Hepatocyte (in vitro differentiated cells): ENCODE results near the gene SH2D3C.

Source experiments
- EZH2 ChIP-seq: fragments of 200-600 bp; sonication (generic); IDR thresholded peaks from 2 replicates; pipeline ENCODE4 v1.6.1; 2016; ENCODE audit warnings: antibody characterized with exemption, mild to moderate bottlenecking, borderline replicate concordance
- EZH2phosphoT487 ChIP-seq: fragments of 200-600 bp; sonication (generic); IDR thresholded peaks from one replicate; pipeline ENCODE4 v1.6.1; 2018; ENCODE audit warnings: antibody characterized with exemption, mild to moderate bottlenecking, low read depth, moderate library complexity; ENCODE audit not compliant: unreplicated experiment, severe bottlenecking
- TF ChIP-seq, protein P1 (sequence below): fragments of 200-600 bp; sonication (generic); IDR thresholded peaks from 2 replicates; pipeline ENCODE4 v1.5.1; 2016; ENCODE audit warnings: antibody characterized with exemption, mild to moderate bottlenecking; ENCODE audit not compliant: poor library complexity

DNA sequence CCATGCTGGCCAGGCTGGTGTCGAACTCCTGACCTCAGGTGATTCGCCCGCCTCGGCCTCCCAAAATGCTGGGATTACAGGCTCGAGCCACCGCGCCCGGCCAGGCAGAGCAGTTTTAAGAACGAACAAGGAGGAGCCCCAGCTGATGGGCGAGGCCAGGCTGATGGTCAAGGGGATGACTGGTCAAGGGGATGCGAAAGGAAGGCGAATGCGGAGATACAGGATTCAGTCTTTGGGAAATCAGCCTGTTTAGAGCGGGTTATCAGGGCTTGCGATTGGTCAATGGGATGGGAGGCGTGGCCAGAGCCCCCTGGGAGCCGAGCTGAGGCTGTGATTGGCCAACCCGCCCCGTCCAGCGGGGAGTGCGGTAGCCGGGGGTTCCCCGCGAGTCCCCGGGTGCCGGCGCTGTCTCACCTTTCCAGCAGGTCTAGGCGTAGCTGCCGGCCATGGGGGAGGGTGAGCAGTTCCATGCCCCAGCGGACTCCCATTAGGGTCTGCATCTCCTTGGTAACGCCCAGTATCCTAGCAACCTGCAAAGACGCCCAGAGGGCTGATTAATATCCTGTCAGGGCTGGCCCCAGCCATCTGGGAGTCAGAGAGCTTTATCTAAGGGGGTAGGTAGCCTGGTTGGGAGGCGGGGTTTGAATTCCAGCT, 35.9 kb downstream of the SH2D3C start:
- TF ChIP-seq, protein P1, sequence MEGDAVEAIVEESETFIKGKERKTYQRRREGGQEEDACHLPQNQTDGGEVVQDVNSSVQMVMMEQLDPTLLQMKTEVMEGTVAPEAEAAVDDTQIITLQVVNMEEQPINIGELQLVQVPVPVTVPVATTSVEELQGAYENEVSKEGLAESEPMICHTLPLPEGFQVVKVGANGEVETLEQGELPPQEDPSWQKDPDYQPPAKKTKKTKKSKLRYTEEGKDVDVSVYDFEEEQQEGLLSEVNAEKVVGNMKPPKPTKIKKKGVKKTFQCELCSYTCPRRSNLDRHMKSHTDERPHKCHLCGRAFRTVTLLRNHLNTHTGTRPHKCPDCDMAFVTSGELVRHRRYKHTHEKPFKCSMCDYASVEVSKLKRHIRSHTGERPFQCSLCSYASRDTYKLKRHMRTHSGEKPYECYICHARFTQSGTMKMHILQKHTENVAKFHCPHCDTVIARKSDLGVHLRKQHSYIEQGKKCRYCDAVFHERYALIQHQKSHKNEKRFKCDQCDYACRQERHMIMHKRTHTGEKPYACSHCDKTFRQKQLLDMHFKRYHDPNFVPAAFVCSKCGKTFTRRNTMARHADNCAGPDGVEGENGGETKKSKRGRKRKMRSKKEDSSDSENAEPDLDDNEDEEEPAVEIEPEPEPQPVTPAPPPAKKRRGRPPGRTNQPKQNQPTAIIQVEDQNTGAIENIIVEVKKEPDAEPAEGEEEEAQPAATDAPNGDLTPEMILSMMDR: no peak
- TF ChIP-seq EZH2: no peak
- no peak for TF ChIP-seq EZH2phosphoT487
